Neural cell (in vitro differentiated cells): ENCODE data around the gene PLXDC2.

Source experiments
- CTCF ChIP-seq: fragments of 450-650 bp; IDR thresholded peaks from 2 replicates; pipeline ENCODE4 v1.5.1; 2014; ENCODE audit warnings: antibody characterized with exemption, mild to moderate bottlenecking, moderate library complexity; ENCODE audit not compliant: poor library complexity, severe bottlenecking
- EP300 ChIP-seq: fragments of 450-650 bp; conservative IDR thresholded peaks from 2 replicates; pipeline ENCODE4 v1.6.1; 2014; ENCODE audit warnings: antibody characterized with exemption, mild to moderate bottlenecking, moderate library complexity; ENCODE audit not compliant: poor library complexity, severe bottlenecking
- MXI1 ChIP-seq: fragments of 450-650 bp; conservative IDR thresholded peaks from 2 replicates; pipeline ENCODE4 v1.6.1; 2014; ENCODE audit warnings: antibody characterized with exemption, mild to moderate bottlenecking; ENCODE audit not compliant: poor library complexity, severe bottlenecking
- POLR2AphosphoS5 ChIP-seq: IDR thresholded peaks from 2 replicates; pipeline ENCODE4 v1.6.1; 2012
- TAF1 ChIP-seq: IDR thresholded peaks from 2 replicates; pipeline ENCODE4 v1.6.1; 2012; ENCODE audit warnings: low read depth

GRCh38 chr10:20058135-20058534 lies 241.9 kb downstream of the PLXDC2 start:
- TF ChIP-seq CTCF (no peak), EP300 (no peak), POLR2AphosphoS5 (no peak), TAF1 (no peak), MXI1 (no peak)
